Stomach (tissue), 9 donors: Measurements from ENCODE around the gene EHD4. TPM values are rescaled to one million over a fixed set of nuclear protein-coding genes. Genes with fewer than 3 reads are reported as not detected.

Experiments
- DNase-seq, 2 donors: peaks; one replicate each; pipeline versions ENCODE4 v3.0.0 to v3.0.0-alpha.2; 2013 to 2019
- H3K27ac ChIP-seq, 5 donors: fragments of 200-600 bp in 4 of 5; sonication (generic) in 4 of 5; one replicate each; pipeline ENCODE4 v1.5.1; 2013 to 2019; ENCODE audit warnings: mild to moderate bottlenecking in 1 of 5, moderate library complexity in 1 of 5
- H3K27me3 ChIP-seq, 3 donors: fragments of 200-600 bp; sonication (generic); one replicate each; pipeline ENCODE4 v1.5.1; 2017 to 2019; ENCODE audit warnings: mixed run types in 1 of 3
- H3K36me3 ChIP-seq, 4 donors: fragments of 200-600 bp; sonication (generic); 1 replicate in 3 of 4; 2 replicates in 1 of 4; pipeline ENCODE4 v1.5.1; 2016 to 2019
- H3K4me1 ChIP-seq, 4 donors: fragments of 200-600 bp; sonication (generic); one replicate each; pipeline ENCODE4 v1.5.1; 2016 to 2019
- H3K4me3 ChIP-seq, 4 donors: fragments of 200-600 bp; sonication (generic) in 3 of 4; one replicate each; pipeline ENCODE4 v1.5.1; 2016 to 2019; ENCODE audit warnings: mild to moderate bottlenecking in 1 of 4
- H3K9me3 ChIP-seq, 4 donors: fragments of 200-600 bp; sonication (generic); one replicate each; pipeline ENCODE4 v1.5.1; 2016 to 2019
- CTCF ChIP-seq, 7 experiments: fragments of 450-650 bp in 4 of 7; fragments of 200-600 bp in 3 of 7; sonication (generic) in 3 of 7; IDR thresholded peaks; one replicate each; pipeline ENCODE4 v1.5.1; 2016 to 2019; ENCODE audit warnings: antibody characterized with exemption in 7 of 7, control low read depth in 2 of 7, mild to moderate bottlenecking in 1 of 7
- EP300 ChIP-seq: sonication (generic); formaldehyde crosslinking; IDR thresholded peaks from one replicate; pipeline ENCODE4 v1.6.1; 2017; ENCODE audit warnings: antibody characterized with exemption
- POLR2A ChIP-seq, 4 donors: fragments of 450-650 bp; IDR thresholded peaks; one replicate each; pipeline ENCODE4 v1.6.1; 2016; ENCODE audit warnings: antibody characterized with exemption in 4 of 4, control low read depth in 2 of 4, mild to moderate bottlenecking in 1 of 4, moderate library complexity in 1 of 4
- POLR2AphosphoS5 ChIP-seq, 3 donors: sonication (generic); formaldehyde crosslinking; IDR thresholded peaks; one replicate each; pipeline ENCODE4 v1.6.1; 2016; ENCODE audit warnings: antibody characterized with exemption in 3 of 3
- WGBS, 5 donors: extraction: QIAGEN DNeasy Blood & Tissue Kit in 3 of 5; methylation state at CpG; one replicate each; pipeline versions ENCODE4 v1.1.5 to v1.1.7; 2013 to 2018; 5-methylcytosine and 5-hydroxymethylcytosine counted together
- intact Hi-C: fragments of 100-400 bp; cut with DNase I; formaldehyde crosslinking; loops from one replicate; pipeline ENCODE4 v1.15.1; 2023; ENCODE audit warnings: low total_unique reads
- polyA plus RNA-seq, 3 donors: library from polyadenylated mRNA; stranded (reverse); fragments of 200-250 nt; gene quantifications; one replicate each; pipeline ENCODE4 v1.2.3, GENCODE V29; 2013
- total RNA-seq, 5 donors: library from RNA; depleted of rRNA; stranded (reverse); fragments of >200 nt; gene quantifications; one replicate each; pipeline versions ENCODE4 v1.1.0 to v1.2.3, GENCODE V29; 2014 to 2016
- donor health status: healthy with polysubstance abuse.
- donor health status: Bipolar disorder and iron deficiency.
- donor health status: healthy.

The EHD4 gene
- total and polyA plus RNA-seq, 8 donors, result 5.8 to 86.4 (median 16.2) TPM

- intact Hi-C loops, result no loop called here
- Histone ChIP-seq H3K4me3 (no peak overlapping the region), H3K36me3 (no peaks in the 10 kb centered on the region), H3K4me1 (peaks cover 0 to 13% (median 0%) of the 10 kb centered on the region in 4 donors), H3K9me3 (no peaks in the 10 kb centered on the region), H3K27ac (no peak overlapping the region), H3K27me3 (no peaks in the 10 kb centered on the region)
- TF ChIP-seq EP300 (no peak), POLR2A (IDR thresholded peaks at IDR 0.05) (no peak), CTCF (IDR thresholded peaks at IDR 0.05) (no peak)
- DNase-seq, result peak; percentile 39 to 80
- 15 to 56% (median 29%) methylated on average over 2 of the region's 2 CpGs for WGBS, 5 donors
Observed at GRCh38 chr15:42012241-42012640, 39.9 kb upstream of the EHD4 start.

GRCh38 chr15:42011074-42011473 is 38.7 kb upstream of the EHD4 start:
- H3K27me3 ChIP-seq, result no peaks in the 10 kb centered on the region
- no peak overlapping the region for H3K4me3 ChIP-seq
- TF ChIP-seq POLR2A (IDR thresholded peaks at IDR 0.05) (no peak), EP300 (no peak), CTCF (IDR thresholded peaks at IDR 0.05) (no peak), POLR2AphosphoS5 (IDR thresholded peaks at IDR 0.05) (no peak)
- H3K36me3 ChIP-seq, result no peaks in the 10 kb centered on the region
- intact Hi-C loops, result no loop called here
- H3K4me1 ChIP-seq, result peaks cover 0 to 13% (median 0%) of the 10 kb centered on the region in 4 donors
- WGBS, 5 donors, result 74 to 90% (median 82%) methylated on average over 7 of the region's 7 CpGs
- DNase-seq, result no peak
- no peaks in the 10 kb centered on the region for H3K9me3 ChIP-seq
- H3K27ac ChIP-seq, result peak overlapping the region in 1 of 5 donors; percentile 26

GRCh38 chr15:42010434-42010833 is 38.1 kb upstream of the EHD4 start:
- H3K4me3 ChIP-seq, result no peak overlapping the region
- TF ChIP-seq POLR2A (IDR thresholded peaks at IDR 0.05) (no peak), CTCF (IDR thresholded peaks at IDR 0.05) (no peak)
- H3K9me3 ChIP-seq, result no peaks in the 10 kb centered on the region
- no peaks in the 10 kb centered on the region for H3K27me3 ChIP-seq
- intact Hi-C loops, result no loop called here
- 33 to 84% (median 70%) methylated on average over 1 of the region's 1 CpG for WGBS, 5 donors
- DNase-seq, result no peak
- no peaks in the 10 kb centered on the region for H3K36me3 ChIP-seq
- no peak overlapping the region for H3K27ac ChIP-seq
- peaks cover 0 to 13% (median 0%) of the 10 kb centered on the region in 4 donors for H3K4me1 ChIP-seq

GRCh38 chr15:42009474-42009873 is 37.1 kb upstream of the EHD4 start:
- TF ChIP-seq POLR2A (IDR thresholded peaks at IDR 0.05) (no peak), EP300 (no peak), CTCF (IDR thresholded peaks at IDR 0.05) (no peak), POLR2AphosphoS5 (IDR thresholded peaks at IDR 0.05) (no peak)
- WGBS, 5 donors, result 85 to 95% (median 87%) methylated on average over 5 of the region's 5 CpGs
- no peaks in the 10 kb centered on the region for H3K27me3 ChIP-seq

More at GRCh38 chr15:42009474-42009873, 37.1 kb upstream of the EHD4 start:
- no peak overlapping the region for H3K27ac ChIP-seq
- no peak for DNase-seq
- H3K9me3 ChIP-seq, result no peaks in the 10 kb centered on the region
- peaks cover 0 to 13% (median 0%) of the 10 kb centered on the region in 4 donors for H3K4me1 ChIP-seq
- intact Hi-C loops, result no loop called here
- H3K36me3 ChIP-seq, result no peaks in the 10 kb centered on the region
- no peak overlapping the region for H3K4me3 ChIP-seq
